ENCODE results near the gene ECSCR.

The ECSCR gene

GRCh38 chr5:139407517-139407916 lies 55.0 kb downstream of the ECSCR start:
- TF ChIP-seq CTCF (conservative IDR thresholded peaks at IDR 0.05; ENCODE audit: low read depth, low read length) = no peak
- no peak for DNase-seq (ENCODE audit: low read depth)
- no peak overlapping the region for H3K4me3 ChIP-seq (ENCODE audit: low read length)

- no peak for DNase-seq (ENCODE audit: low read depth)
- no peak overlapping the region for H3K4me3 ChIP-seq (ENCODE audit: low read length)
- no peak for TF ChIP-seq CTCF (conservative IDR thresholded peaks at IDR 0.05; ENCODE audit: low read depth, low read length)
These were observed 55.6 kb downstream of the ECSCR start for GRCh38 chr5:139406963-139407362.

- no peak for DNase-seq (ENCODE audit: low read depth)
- TF ChIP-seq CTCF (conservative IDR thresholded peaks at IDR 0.05; ENCODE audit: low read depth, low read length) = no peak
- peak overlapping the region; percentile 59 for H3K4me3 ChIP-seq (ENCODE audit: low read length)
These were observed 58.1 kb downstream of the ECSCR start for GRCh38 chr5:139404484-139404840.

GRCh38 chr5:139403787-139404483 lies 58.6 kb downstream of the ECSCR start, which contains the start of gene SPATA24:
SPATA24 (minus strand) TSS chr5:139404089; CDS start chr5:139404060, 29 bp downstream.
- peak within 1 kb of the TSS; percentile 59 for H3K4me3 ChIP-seq (ENCODE audit: low read length)
- DNase-seq (ENCODE audit: low read depth) = peak; percentile 90
- no peak for TF ChIP-seq CTCF (conservative IDR thresholded peaks at IDR 0.05; ENCODE audit: low read depth, low read length)

- H3K4me3 ChIP-seq (ENCODE audit: low read length) = peak overlapping the region; percentile 59
- no peak for DNase-seq (ENCODE audit: low read depth)
- TF ChIP-seq CTCF (conservative IDR thresholded peaks at IDR 0.05; ENCODE audit: low read depth, low read length) = no peak
These were observed 59.1 kb downstream of the ECSCR start for GRCh38 chr5:139403418-139403786.

- no peak overlapping the region for H3K4me3 ChIP-seq (ENCODE audit: low read length)
- peak; percentile 56 for TF ChIP-seq CTCF (conservative IDR thresholded peaks at IDR 0.05; ENCODE audit: low read depth, low read length)
- no peak for DNase-seq (ENCODE audit: low read depth)
These were observed 59.9 kb downstream of the ECSCR start for GRCh38 chr5:139402561-139403158.

- no peak for TF ChIP-seq CTCF (conservative IDR thresholded peaks at IDR 0.05; ENCODE audit: low read depth, low read length)
- DNase-seq (ENCODE audit: low read depth) = no peak
- H3K4me3 ChIP-seq (ENCODE audit: low read length) = no peak overlapping the region
These were observed 61.0 kb downstream of the ECSCR start for GRCh38 chr5:139401546-139401945.

Measured in retinal pigment epithelial cell (primary cell).